NOMO-1 treated with DMSO at 0.1 percent for 48 hours (cell line): ENCODE measurements around the gene PADI6.
"Not testable (repeated sequence)": the region's sequence is repeated elsewhere in the genome, so short reads cannot be mapped to it uniquely, and the experiment has no call there.

ENCODE experiments used
- DNase-seq: peaks from one replicate; lab custom pipeline; 2025; ENCODE audit not compliant: unreplicated experiment; lab: John Stamatoyannopoulos, UW

The PADI6 gene

GRCh38 chr1:17404034-17404684 lies 32.2 kb downstream of the PADI6 start:
- DNase-seq, result no peak

GRCh38 chr1:17404820-17405219 lies 32.8 kb downstream of the PADI6 start:
- no peak for DNase-seq

GRCh38 chr1:17405898-17406759 lies 34.1 kb downstream of the PADI6 start:
- DNase-seq, result peak; percentile 59

- not testable (repeated sequence) for DNase-seq
Observed at GRCh38 chr1:17406760-17407475, 34.9 kb downstream of the PADI6 start.

- not testable (repeated sequence) for DNase-seq
Observed at GRCh38 chr1:17407786-17408514, 36.0 kb downstream of the PADI6 start.

- DNase-seq, result no peak
Observed at GRCh38 chr1:17409391-17409811, 37.4 kb downstream of the PADI6 start.

GRCh38 chr1:17412093-17412870 lies 40.3 kb downstream of the PADI6 start:
- DNase-seq, result no peak

GRCh38 chr1:17414022-17414421 lies 42.0 kb downstream of the PADI6 start:
- DNase-seq, result no peak

- DNase-seq, result no peak
Observed at GRCh38 chr1:17416389-17416788, 44.4 kb downstream of the PADI6 start.

- DNase-seq, result peak; percentile 36
Observed at GRCh38 chr1:17419626-17420328, 47.8 kb downstream of the PADI6 start.

GRCh38 chr1:17420391-17420918 lies 48.5 kb downstream of the PADI6 start:
- DNase-seq, result no peak

GRCh38 chr1:17422461-17422860 lies 50.5 kb downstream of the PADI6 start:
- DNase-seq, result no peak

GRCh38 chr1:17423781-17424245 lies 51.8 kb downstream of the PADI6 start:
- no peak for DNase-seq

GRCh38 chr1:17425806-17426600 lies 54.0 kb downstream of the PADI6 start:
- no peak for DNase-seq

GRCh38 chr1:17427696-17428660 lies 56.0 kb downstream of the PADI6 start:
- DNase-seq, result no peak

- no peak for DNase-seq
Observed at GRCh38 chr1:17429183-17429582, 57.2 kb downstream of the PADI6 start.

GRCh38 chr1:17432412-17432811 lies 60.4 kb downstream of the PADI6 start:
- no peak for DNase-seq
